Measurements from ENCODE around the gene B4GALT1.

DNA sequence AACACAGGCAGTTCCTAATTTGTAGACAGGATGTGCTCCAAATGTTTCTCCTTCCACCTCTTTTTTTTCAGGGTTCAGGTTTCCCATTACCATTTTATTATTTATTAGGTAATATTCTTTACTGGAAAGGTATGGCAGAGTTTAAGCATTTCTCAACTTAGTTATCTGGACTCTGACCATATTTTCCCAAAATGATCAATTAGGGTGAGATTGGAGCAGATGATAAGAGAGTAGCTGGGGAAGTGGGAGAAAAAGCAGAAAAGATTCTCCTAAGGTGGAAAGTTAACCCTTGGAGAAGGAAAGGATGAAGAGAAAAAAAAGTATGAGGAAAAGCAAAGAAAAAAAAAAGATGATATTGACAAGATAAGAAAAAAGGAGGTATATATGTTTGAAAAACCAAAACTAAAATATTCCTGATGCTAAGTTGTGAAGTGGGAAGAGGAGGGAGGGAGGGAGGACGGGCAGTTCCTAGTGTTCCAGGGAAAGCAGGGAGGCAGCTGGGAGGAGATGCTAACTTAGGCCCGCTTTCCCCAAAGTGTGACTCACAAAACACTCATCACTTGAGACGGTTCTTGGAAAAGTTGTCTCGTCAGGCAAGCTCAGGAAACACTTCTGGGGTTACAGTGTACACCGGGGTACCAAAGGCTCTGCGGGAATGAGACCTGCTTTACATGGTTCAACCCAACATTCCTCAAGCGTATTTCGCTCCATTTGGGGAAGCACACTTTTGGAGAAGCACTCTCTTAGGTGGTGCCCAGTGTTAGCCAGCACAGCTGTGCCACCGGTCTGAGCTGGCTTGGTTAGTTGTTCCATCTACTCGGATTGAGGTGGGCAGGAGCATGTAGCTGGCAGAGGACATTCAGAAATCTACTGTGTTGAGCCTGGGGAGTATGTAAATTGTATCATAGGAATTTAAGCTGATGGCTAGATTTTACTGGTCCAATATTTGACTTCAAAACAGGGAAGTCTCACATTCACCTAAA is 35.1 kb downstream of the B4GALT1 start:
- TF ChIP-seq GATA3 (IDR thresholded peaks at IDR 0.05; ENCODE audit: low read depth, low read length) (no peak), GATA2 (IDR thresholded peaks at IDR 0.05; ENCODE audit: low read depth, low read length) (no peak)
